SK-N-SH treated with all-trans-retinoic acid at 6 μM for 48 hours (cell line): ENCODE data around the gene KIRREL3.

Experiments
- ATAC-seq: fragments of 200-7000 bp; cut with Tn5 transposase; 3 replicates; pipeline ENCODE4 v1.9.1; 2020; ENCODE audit warnings: mild to moderate bottlenecking, moderate library complexity
- ARNTL ChIP-seq: fragments of 450-650 bp; formaldehyde crosslinking; IDR thresholded peaks from 2 replicates; pipeline ENCODE4 v1.5.0; 2020; ENCODE audit warnings: low read depth, mild to moderate bottlenecking, moderate library complexity, borderline replicate concordance
- BACH2 ChIP-seq: fragments of 250-450 bp; sonication (Bioruptor Pico); IDR thresholded peaks from 2 replicates; pipeline ENCODE4 v1.9.0; 2021; ENCODE audit warnings: mild to moderate bottlenecking, borderline replicate concordance
- CSDC2 ChIP-seq: fragments of 250-450 bp; sonication (Bioruptor Pico); IDR thresholded peaks from 2 replicates; pipeline ENCODE4 v1.5.0; 2020; ENCODE audit warnings: mild to moderate bottlenecking, moderate library complexity
- ISL1 ChIP-seq: fragments of 250-450 bp; sonication (Bioruptor Pico); IDR thresholded peaks from 2 replicates; pipeline ENCODE4 v2.1.2; 2022; ENCODE audit warnings: mild to moderate bottlenecking, moderate library complexity
- OSR1 ChIP-seq: fragments of 250-450 bp; sonication (Bioruptor Pico); IDR thresholded peaks from 2 replicates; pipeline ENCODE4 v1.8.0; 2022; ENCODE audit warnings: moderate library complexity, mild to moderate bottlenecking, inconsistent platforms
- PPARA ChIP-seq: fragments of 250-450 bp; sonication (Bioruptor Pico); IDR thresholded peaks from 2 replicates; pipeline ENCODE4 v1.5.0; 2020; ENCODE audit warnings: mild to moderate bottlenecking, borderline replicate concordance
- RARB ChIP-seq: fragments of 250-450 bp; sonication (Bioruptor Pico); IDR thresholded peaks from 2 replicates; pipeline ENCODE4 v1.8.0; 2021; ENCODE audit warnings: mild to moderate bottlenecking, moderate library complexity
- SNAI2 ChIP-seq: fragments of 250-450 bp; sonication (Bioruptor Pico); IDR thresholded peaks from 2 replicates; pipeline ENCODE4 v1.5.0; 2020; ENCODE audit warnings: mild to moderate bottlenecking, moderate library complexity
- TCF4 ChIP-seq: fragments of 250-450 bp; sonication (Bioruptor Pico); IDR thresholded peaks from 2 replicates; pipeline ENCODE4 v1.8.0; 2021; ENCODE audit warnings: mild to moderate bottlenecking, moderate library complexity, borderline replicate concordance
- TOX ChIP-seq: fragments of 250-450 bp; sonication (Bioruptor Pico); IDR thresholded peaks from 2 replicates; pipeline ENCODE4 v1.8.0; 2021; ENCODE audit warnings: mild to moderate bottlenecking, moderate library complexity, borderline replicate concordance
- TSHZ2 ChIP-seq: fragments of 250-450 bp; sonication (Bioruptor Pico); IDR thresholded peaks from 2 replicates; pipeline ENCODE4 v1.5.0; 2020; ENCODE audit warnings: mild to moderate bottlenecking, moderate library complexity
- ZC3H10 ChIP-seq: fragments of 250-450 bp; sonication (Bioruptor Pico); IDR thresholded peaks from 2 replicates; pipeline ENCODE4 v1.5.1; 2021; ENCODE audit warnings: mild to moderate bottlenecking, moderate library complexity
- ZFP3 ChIP-seq: fragments of 250-450 bp; sonication (Bioruptor Pico); IDR thresholded peaks from 2 replicates; pipeline ENCODE4 v1.5.0; 2020; ENCODE audit warnings: mild to moderate bottlenecking, moderate library complexity
- ZFP30 ChIP-seq: fragments of 450-650 bp; formaldehyde crosslinking; IDR thresholded peaks from 2 replicates; pipeline ENCODE4 v1.5.0; 2022; ENCODE audit warnings: mild to moderate bottlenecking, moderate library complexity
- ZNF565 ChIP-seq: fragments of 450-650 bp; formaldehyde crosslinking; conservative IDR thresholded peaks from 2 replicates; pipeline ENCODE4 v1.5.0; 2020; ENCODE audit warnings: low read depth, mild to moderate bottlenecking, moderate library complexity
- ZNF70 ChIP-seq: fragments of 450-650 bp; formaldehyde crosslinking; IDR thresholded peaks from 2 replicates; pipeline ENCODE4 v1.5.0; 2020; ENCODE audit warnings: mild to moderate bottlenecking, moderate library complexity
- ZNF8 ChIP-seq: fragments of 450-650 bp; formaldehyde crosslinking; IDR thresholded peaks from 2 replicates; pipeline ENCODE4 v1.5.0; 2020; ENCODE audit warnings: mild to moderate bottlenecking, moderate library complexity
- TF ChIP-seq, protein P1 (sequence below): fragments of 250-450 bp; sonication (Bioruptor Pico); IDR thresholded peaks from 2 replicates; pipeline ENCODE4 v1.5.1; 2021; ENCODE audit warnings: mild to moderate bottlenecking, moderate library complexity
- TF ChIP-seq, protein P2 (sequence below): fragments of 250-450 bp; sonication (Bioruptor Pico); IDR thresholded peaks from 2 replicates; pipeline ENCODE4 v1.8.0; 2020; ENCODE audit warnings: mild to moderate bottlenecking, moderate library complexity, borderline replicate concordance

Gene KIRREL3

GRCh38 chr11:126485986-126486635 is 514.5 kb downstream of the KIRREL3 start:
- TF ChIP-seq ZNF70 (CRISPR knock-in tag) (no peak), PPARA (CRISPR knock-in tag) (no peak), ZNF8 (CRISPR knock-in tag) (no peak), OSR1 (CRISPR knock-in tag) (no peak), ZFP3 (CRISPR knock-in tag) (no peak), CSDC2 (CRISPR knock-in tag) (no peak), TSHZ2 (CRISPR knock-in tag) (no peak), ZNF565 (CRISPR knock-in tag) (no peak), RARB (CRISPR knock-in tag) (no peak), ZC3H10 (no peak), BACH2 (CRISPR knock-in tag) (no peak), ZFP30 (no peak), ISL1 (CRISPR knock-in tag) (no peak), ARNTL (CRISPR knock-in tag) (no peak)
- TF ChIP-seq, protein P1, sequence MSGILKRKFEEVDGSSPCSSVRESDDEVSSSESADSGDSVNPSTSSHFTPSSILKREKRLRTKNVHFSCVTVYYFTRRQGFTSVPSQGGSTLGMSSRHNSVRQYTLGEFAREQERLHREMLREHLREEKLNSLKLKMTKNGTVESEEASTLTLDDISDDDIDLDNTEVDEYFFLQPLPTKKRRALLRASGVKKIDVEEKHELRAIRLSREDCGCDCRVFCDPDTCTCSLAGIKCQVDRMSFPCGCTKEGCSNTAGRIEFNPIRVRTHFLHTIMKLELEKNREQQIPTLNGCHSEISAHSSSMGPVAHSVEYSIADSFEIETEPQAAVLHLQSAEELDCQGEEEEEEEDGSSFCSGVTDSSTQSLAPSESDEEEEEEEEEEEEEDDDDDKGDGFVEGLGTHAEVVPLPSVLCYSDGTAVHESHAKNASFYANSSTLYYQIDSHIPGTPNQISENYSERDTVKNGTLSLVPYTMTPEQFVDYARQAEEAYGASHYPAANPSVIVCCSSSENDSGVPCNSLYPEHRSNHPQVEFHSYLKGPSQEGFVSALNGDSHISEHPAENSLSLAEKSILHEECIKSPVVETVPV, result no peak
- no peak for ATAC-seq

GRCh38 chr11:126485021-126485792 is 515.4 kb downstream of the KIRREL3 start:
- no peak for TF ChIP-seq ZNF8 (CRISPR knock-in tag)
- no peak for TF ChIP-seq TSHZ2 (CRISPR knock-in tag)
- no peak for TF ChIP-seq TCF4 (CRISPR knock-in tag)
- no peak for TF ChIP-seq ZNF70 (CRISPR knock-in tag)
- TF ChIP-seq, protein P1, result no peak
- TF ChIP-seq, all 23 proteins: peak for 0
- peak; percentile 21; the same call in 2 of the 3 replicates for ATAC-seq

DNA sequence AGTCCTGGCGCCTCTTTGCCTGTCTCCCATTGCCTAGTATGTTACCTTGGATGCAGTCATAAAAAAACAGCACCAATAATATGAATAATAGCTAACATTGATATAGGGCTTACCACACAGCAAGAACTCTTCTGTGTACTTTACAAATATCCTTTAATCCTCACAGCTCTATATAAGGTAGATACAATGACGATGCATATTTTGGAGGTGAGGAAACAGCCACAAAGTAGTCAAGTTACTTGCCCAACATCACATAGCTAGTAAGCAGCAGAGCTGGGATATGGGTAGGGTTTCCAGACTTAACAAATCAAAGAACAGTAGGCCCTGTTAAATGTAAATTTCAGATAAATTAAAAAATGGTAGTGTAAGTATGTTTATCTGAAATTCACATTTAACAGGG is 516.3 kb downstream of the KIRREL3 start:
- no peak for ATAC-seq
- TF ChIP-seq, protein P2, sequence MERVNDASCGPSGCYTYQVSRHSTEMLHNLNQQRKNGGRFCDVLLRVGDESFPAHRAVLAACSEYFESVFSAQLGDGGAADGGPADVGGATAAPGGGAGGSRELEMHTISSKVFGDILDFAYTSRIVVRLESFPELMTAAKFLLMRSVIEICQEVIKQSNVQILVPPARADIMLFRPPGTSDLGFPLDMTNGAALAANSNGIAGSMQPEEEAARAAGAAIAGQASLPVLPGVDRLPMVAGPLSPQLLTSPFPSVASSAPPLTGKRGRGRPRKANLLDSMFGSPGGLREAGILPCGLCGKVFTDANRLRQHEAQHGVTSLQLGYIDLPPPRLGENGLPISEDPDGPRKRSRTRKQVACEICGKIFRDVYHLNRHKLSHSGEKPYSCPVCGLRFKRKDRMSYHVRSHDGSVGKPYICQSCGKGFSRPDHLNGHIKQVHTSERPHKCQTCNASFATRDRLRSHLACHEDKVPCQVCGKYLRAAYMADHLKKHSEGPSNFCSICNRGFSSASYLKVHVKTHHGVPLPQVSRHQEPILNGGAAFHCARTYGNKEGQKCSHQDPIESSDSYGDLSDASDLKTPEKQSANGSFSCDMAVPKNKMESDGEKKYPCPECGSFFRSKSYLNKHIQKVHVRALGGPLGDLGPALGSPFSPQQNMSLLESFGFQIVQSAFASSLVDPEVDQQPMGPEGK (CRISPR knock-in tag), result no peak
- TF ChIP-seq BACH2 (CRISPR knock-in tag), result no peak
- no peak for TF ChIP-seq ZFP3 (CRISPR knock-in tag)
- no peak for TF ChIP-seq TOX (CRISPR knock-in tag)
- TF ChIP-seq ZNF70 (CRISPR knock-in tag), result no peak
- no peak for TF ChIP-seq CSDC2 (CRISPR knock-in tag)
- no peak for TF ChIP-seq ZNF565 (CRISPR knock-in tag)
- no peak for TF ChIP-seq ZFP30
- no peak for TF ChIP-seq ARNTL (CRISPR knock-in tag)
- TF ChIP-seq RARB (CRISPR knock-in tag), result no peak
- TF ChIP-seq TCF4 (CRISPR knock-in tag), result no peak
- TF ChIP-seq, protein P1, result no peak
- TF ChIP-seq SNAI2 (CRISPR knock-in tag), result no peak
- TF ChIP-seq ISL1 (CRISPR knock-in tag), result no peak
